HG03469 (cell line): ENCODE data around the gene YTHDC1.

ENCODE experiments used
- ATAC-seq: cut with Tn5 transposase; IDR thresholded peaks from one replicate; pipeline ENCODE4 v1.9.1; 2021; ENCODE audit warnings: mild to moderate bottlenecking, moderate library complexity, moderate number of reproducible peaks; ENCODE audit not compliant: unreplicated experiment

YTHDC1 gene

GRCh38 chr4:68359508-68359907, 9.6 kb upstream of the YTHDC1 start:
- peak; percentile 56 for ATAC-seq

- no peak for ATAC-seq
Measured at GRCh38 chr4:68358988-68359387, 9.1 kb upstream of the YTHDC1 start.

GRCh38 chr4:68352791-68353190, 2.9 kb upstream of the YTHDC1 start:
- no peak for ATAC-seq

- ATAC-seq = peak; percentile 0
Measured at GRCh38 chr4:68349279-68349648, 626 bp downstream of the YTHDC1 start.

- ATAC-seq = no peak
Measured at GRCh38 chr4:68348577-68348976, 1.3 kb downstream of the YTHDC1 start.

GRCh38 chr4:68347845-68348244, 2.0 kb downstream of the YTHDC1 start:
- ATAC-seq = no peak

GRCh38 chr4:68346461-68346860, 3.4 kb downstream of the YTHDC1 start:
- no peak for ATAC-seq

GRCh38 chr4:68344785-68345184, 5.1 kb downstream of the YTHDC1 start:
- ATAC-seq = no peak

GRCh38 chr4:68344049-68344448, 5.8 kb downstream of the YTHDC1 start:
- no peak for ATAC-seq

- ATAC-seq = no peak
Measured at GRCh38 chr4:68342134-68342533, 7.8 kb downstream of the YTHDC1 start.

GRCh38 chr4:68338625-68339024, 11.3 kb downstream of the YTHDC1 start:
- ATAC-seq = no peak

- ATAC-seq = no peak
Measured at GRCh38 chr4:68337522-68337921, 12.4 kb downstream of the YTHDC1 start.

GRCh38 chr4:68337004-68337403, 12.9 kb downstream of the YTHDC1 start:
- no peak for ATAC-seq

GRCh38 chr4:68336530-68336929, 13.4 kb downstream of the YTHDC1 start:
- ATAC-seq = no peak

GRCh38 chr4:68326141-68326540, 23.7 kb downstream of the YTHDC1 start:
- no peak for ATAC-seq

GRCh38 chr4:68324519-68325262, 25.2 kb downstream of the YTHDC1 start:
- ATAC-seq = no peak

GRCh38 chr4:68319040-68319439, 30.9 kb downstream of the YTHDC1 start:
- no peak for ATAC-seq

GRCh38 chr4:68316193-68316969, 33.5 kb downstream of the YTHDC1 start:
- no peak for ATAC-seq

GRCh38 chr4:68310651-68311247, 39.1 kb downstream of the YTHDC1 start:
- ATAC-seq = no peak

GRCh38 chr4:68304731-68305130, 45.2 kb downstream of the YTHDC1 start:
- no peak for ATAC-seq

GRCh38 chr4:68299492-68300457, 50.1 kb downstream of the YTHDC1 start:
- ATAC-seq = no peak
